Lung (tissue), 16 donors: ENCODE data around the gene BCL10. TPM values are rescaled to one million over a fixed set of nuclear protein-coding genes. Genes with fewer than 3 reads are reported as not detected.

Source experiments
- ATAC-seq: fragments of 200-7000 bp; cut with Tn5 transposase; one replicate; pipeline ENCODE4 v1.9.1; 2020; ENCODE audit warnings: moderate number of reproducible peaks; ENCODE audit not compliant: insufficient read depth, low FRiP score
- DNase-seq, 3 donors: peaks; one replicate each; pipeline ENCODE4 v3.0.0-alpha.2; 2013 to 2017
- H3K27ac ChIP-seq, 2 donors: one replicate each; pipeline ENCODE4 v1.5.1; 2013; ENCODE audit warnings: mild to moderate bottlenecking in 2 of 2, moderate library complexity in 2 of 2, control low read depth in 1 of 2, inconsistent platforms in 1 of 2, low read depth in 1 of 2, low read length in 1 of 2
- H3K27me3 ChIP-seq, 3 donors: one replicate each; pipeline ENCODE4 v1.5.1; 2013; ENCODE audit warnings: low read length in 2 of 3; ENCODE audit not compliant: control insufficient read depth in 3 of 3, insufficient read depth in 3 of 3
- H3K36me3 ChIP-seq, 4 donors: one replicate each; pipeline ENCODE4 v1.5.1; 2013; ENCODE audit warnings: low read length in 4 of 4, mild to moderate bottlenecking in 1 of 4, moderate library complexity in 1 of 4; ENCODE audit not compliant: control insufficient read depth in 4 of 4, insufficient read depth in 4 of 4
- H3K4me1 ChIP-seq, 5 donors: one replicate each; pipeline ENCODE4 v1.5.1; 2013; ENCODE audit warnings: low read length in 5 of 5, mild to moderate bottlenecking in 2 of 5, moderate library complexity in 1 of 5; ENCODE audit not compliant: control insufficient read depth in 5 of 5, insufficient read depth in 5 of 5
- H3K4me3 ChIP-seq: one replicate; pipeline ENCODE4 v1.5.1; 2013; ENCODE audit warnings: mild to moderate bottlenecking, control low read depth, moderate library complexity
- H3K9ac ChIP-seq, 2 donors: one replicate each; pipeline ENCODE4 v1.5.1; 2013; ENCODE audit warnings: low read length in 2 of 2, control low read depth in 1 of 2; ENCODE audit not compliant: insufficient read depth in 1 of 2
- H3K9me3 ChIP-seq, 4 donors: one replicate each; pipeline ENCODE4 v1.5.1; 2013; ENCODE audit warnings: low read length in 3 of 4, mild to moderate bottlenecking in 1 of 4, moderate library complexity in 1 of 4; ENCODE audit not compliant: control insufficient read depth in 4 of 4, insufficient read depth in 3 of 4
- WGBS, 2 donors: extraction: QIAGEN DNeasy Blood & Tissue Kit; methylation state at CpG; one replicate each; pipeline ENCODE4 v1.1.7; 2013; 5-methylcytosine and 5-hydroxymethylcytosine counted together
- long read RNA-seq, 5 donors: transcript quantifications; one replicate each; lab custom pipeline, GENCODE V29; 2026
- polyA plus RNA-seq, 2 donors: library from polyadenylated mRNA; stranded (reverse); fragments of 200-250 nt; gene quantifications; one replicate each; pipeline ENCODE4 v1.2.1, GENCODE V29; 2013
- total RNA-seq, 2 donors: library from RNA; depleted of rRNA in 1 of 2; stranded (reverse); fragments of >200 nt in 1 of 2; gene quantifications; one replicate each; pipeline ENCODE4 v1.2.1, GENCODE V29; 2014 to 2021
- TF ChIP-seq, protein P1 (sequence below): IDR thresholded peaks from 2 replicates; pipeline ENCODE4 v1.5.1; 2012; ENCODE audit warnings: mild to moderate bottlenecking; ENCODE audit errors: control extremely low read depth, extremely low read depth
- donor health status: control.
- donor health status: control.
- donor health status: Bipolar disorder and iron deficiency.
- donor health status: healthy.
- donor health status: DM: yes; HTN: yes; CAD: no.

BCL10 gene
- 10 to 100 TPM; 26.2 to 32.3 TPM for total RNA-seq
- polyA plus RNA-seq = 10 to 100 TPM in 1 of 2 donors, 1 to 10 TPM in 1; 9.9 to 11.3 TPM
- long read RNA-seq, donor 1, transcript BCL10-203 (3 exons, 2,833 nt) = major isoform, 14 of 15 reads
- long read RNA-seq, donor 1, partial matches to known transcripts = 0 of 15 reads
- long read RNA-seq, donor 1, other reads (novel, unspliced or antisense) = 0 of 15 reads
- long read RNA-seq, donor 2, partial matches to known transcripts = 0 of 4 reads
- long read RNA-seq, donor 2, other reads (novel, unspliced or antisense) = 0 of 4 reads
- long read RNA-seq, donor 3, transcript BCL10-203 (3 exons, 2,833 nt) = major isoform, 5 of 5 reads
- long read RNA-seq, donor 3, partial matches to known transcripts = 0 of 5 reads
- long read RNA-seq, donor 3, other reads (novel, unspliced or antisense) = 0 of 5 reads
- long read RNA-seq, donor 4, partial matches to known transcripts = 0 of 4 reads
- long read RNA-seq, donor 4, other reads (novel, unspliced or antisense) = 0 of 4 reads
- long read RNA-seq, donor 5, transcript BCL10-202 (3 exons, 776 nt) = minor isoform, 5 of 19 reads
- long read RNA-seq, donor 5, transcript BCL10-203 (3 exons, 2,833 nt) = major isoform, 13 of 19 reads
- long read RNA-seq, donor 5, partial matches to known transcripts = 0 of 19 reads
- long read RNA-seq, donor 5, other reads (novel, unspliced or antisense) = 0 of 19 reads

DNA sequence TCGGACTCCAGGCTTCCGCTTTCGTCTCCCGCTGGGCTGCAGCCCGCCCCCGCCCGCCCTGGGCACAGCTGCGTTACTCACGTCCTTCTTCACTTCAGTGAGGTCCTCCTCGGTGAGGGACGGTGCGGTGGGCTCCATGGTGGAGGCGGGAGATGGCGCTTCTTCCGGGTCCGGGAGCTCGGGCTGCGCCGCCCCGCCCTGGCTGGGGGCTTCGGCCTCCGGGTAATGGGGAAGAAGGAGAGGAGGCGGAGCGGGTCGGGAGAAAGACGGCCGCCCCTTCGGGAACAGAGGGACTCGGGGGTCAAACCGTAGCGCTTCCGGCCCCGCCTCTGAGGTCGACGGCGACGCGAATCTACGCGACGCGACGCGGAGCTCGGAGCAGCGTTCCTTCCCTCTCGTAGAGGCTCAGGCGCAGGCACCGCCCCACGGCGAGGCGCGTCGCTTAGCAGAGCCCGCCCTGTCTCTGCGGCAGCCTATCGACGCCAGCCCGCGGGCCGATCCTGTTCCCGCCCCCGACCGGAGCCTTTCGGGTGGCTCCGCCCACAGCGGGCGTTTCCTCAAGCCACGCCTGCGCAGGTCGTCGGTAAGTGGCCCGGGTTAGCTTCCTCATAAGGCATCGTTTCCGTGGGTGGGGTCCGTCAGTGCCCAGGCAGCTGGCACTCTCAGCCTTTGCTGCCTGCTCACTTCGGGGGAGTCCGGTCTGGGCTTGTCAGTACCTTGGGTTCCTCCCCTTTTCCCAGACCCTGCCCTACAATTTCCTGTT lies at the start of gene BCL10:
Gene BCL10 (minus strand): TSS at position 418 of the 763 bp plus-strand sequence. CDS start 280 bp downstream, at position 138.
- 0 to 1% methylated on average over 65 to 78 of the region's 78 CpGs for WGBS, 2 donors
- DNase-seq (peak; percentile 99), ATAC-seq (peak; percentile 97)
- Histone ChIP-seq H3K27ac (peak within 1 kb of the TSS; percentile 95 to 96), H3K4me1 (peaks cover 0 to 21% (median 10%) of the 10 kb centered on the region in 5 donors), H3K4me3 (peak within 1 kb of the TSS; percentile 92), H3K27me3 (no peaks in the 10 kb centered on the region), H3K9me3 (no peaks in the 10 kb centered on the region), H3K9ac (peak within 1 kb of the TSS; percentile 93 to 96), H3K36me3 (peaks cover 0 to 5% (median under 1%) of the 10 kb centered on the region in 4 donors)
- TF ChIP-seq, protein P1, sequence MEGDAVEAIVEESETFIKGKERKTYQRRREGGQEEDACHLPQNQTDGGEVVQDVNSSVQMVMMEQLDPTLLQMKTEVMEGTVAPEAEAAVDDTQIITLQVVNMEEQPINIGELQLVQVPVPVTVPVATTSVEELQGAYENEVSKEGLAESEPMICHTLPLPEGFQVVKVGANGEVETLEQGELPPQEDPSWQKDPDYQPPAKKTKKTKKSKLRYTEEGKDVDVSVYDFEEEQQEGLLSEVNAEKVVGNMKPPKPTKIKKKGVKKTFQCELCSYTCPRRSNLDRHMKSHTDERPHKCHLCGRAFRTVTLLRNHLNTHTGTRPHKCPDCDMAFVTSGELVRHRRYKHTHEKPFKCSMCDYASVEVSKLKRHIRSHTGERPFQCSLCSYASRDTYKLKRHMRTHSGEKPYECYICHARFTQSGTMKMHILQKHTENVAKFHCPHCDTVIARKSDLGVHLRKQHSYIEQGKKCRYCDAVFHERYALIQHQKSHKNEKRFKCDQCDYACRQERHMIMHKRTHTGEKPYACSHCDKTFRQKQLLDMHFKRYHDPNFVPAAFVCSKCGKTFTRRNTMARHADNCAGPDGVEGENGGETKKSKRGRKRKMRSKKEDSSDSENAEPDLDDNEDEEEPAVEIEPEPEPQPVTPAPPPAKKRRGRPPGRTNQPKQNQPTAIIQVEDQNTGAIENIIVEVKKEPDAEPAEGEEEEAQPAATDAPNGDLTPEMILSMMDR = no peak

GRCh38 chr1:85325920-85326319 lies 49.5 kb upstream of the BCL10 start:
- Histone ChIP-seq H3K36me3 (peaks cover 0 to 2% (median 0%) of the 10 kb centered on the region in 4 donors), H3K9ac (no peak overlapping the region), H3K4me1 (peaks cover 0 to 31% (median 13%) of the 10 kb centered on the region in 5 donors), H3K9me3 (no peaks in the 10 kb centered on the region), H3K27ac (no peak overlapping the region), H3K27me3 (no peaks in the 10 kb centered on the region), H3K4me3 (no peak overlapping the region)
- DNase-seq (no peak), ATAC-seq (no peak)
- TF ChIP-seq, protein P1 = no peak

- TF ChIP-seq, protein P1 = no peak
- Histone ChIP-seq H3K9ac (no peak overlapping the region), H3K9me3 (no peaks in the 10 kb centered on the region), H3K36me3 (peaks cover 0 to 2% (median 0%) of the 10 kb centered on the region in 4 donors), H3K27ac (no peak overlapping the region), H3K4me1 (peaks cover 0 to 21% (median under 1%) of the 10 kb centered on the region in 5 donors), H3K27me3 (no peaks in the 10 kb centered on the region), H3K4me3 (no peak overlapping the region)
- ATAC-seq (no peak), DNase-seq (no peak)
- 86 to 88% methylated on average over 5 of the region's 5 CpGs for WGBS, 2 donors
Measured at GRCh38 chr1:85323770-85324169, 47.3 kb upstream of the BCL10 start.
